Inflammatory macrophage (primary cell): ENCODE data around the gene MDFI.

Experiments used
- DNase-seq, 2 donors: peaks; one replicate each; pipeline ENCODE4 v3.0.0-alpha.2; 2020 to 2022

The MDFI gene

GRCh38 chr6:41673704-41674000 lies 35.4 kb downstream of the MDFI start:
- DNase-seq, result no peak

- DNase-seq, result no peak
Measured at GRCh38 chr6:41674231-41675000, 36.1 kb downstream of the MDFI start.

- DNase-seq, result no peak
Measured at GRCh38 chr6:41675176-41675775, 37.0 kb downstream of the MDFI start.

- no peak for DNase-seq
Measured at GRCh38 chr6:41675992-41676391, 37.7 kb downstream of the MDFI start.

- peak; percentile 55 to 56 for DNase-seq
Measured at GRCh38 chr6:41676431-41676830, 38.2 kb downstream of the MDFI start.

GRCh38 chr6:41677124-41677921 lies 39.1 kb downstream of the MDFI start:
- no peak for DNase-seq

GRCh38 chr6:41678511-41679084 lies 40.3 kb downstream of the MDFI start:
- DNase-seq, result no peak

- DNase-seq, result no peak
Measured at GRCh38 chr6:41679696-41680095, 41.4 kb downstream of the MDFI start.

GRCh38 chr6:41680182-41680965 lies 42.1 kb downstream of the MDFI start:
- no peak for DNase-seq

GRCh38 chr6:41682056-41682477 lies 43.8 kb downstream of the MDFI start:
- peak; percentile 63 to 70 for DNase-seq

GRCh38 chr6:41682497-41683272 lies 44.4 kb downstream of the MDFI start:
- DNase-seq, result no peak

- DNase-seq, result no peak
Measured at GRCh38 chr6:41683273-41683522, 44.9 kb downstream of the MDFI start.

- peak; percentile 42 to 67 for DNase-seq
Measured at GRCh38 chr6:41683523-41684310, 45.4 kb downstream of the MDFI start.

- no peak for DNase-seq
Measured at GRCh38 chr6:41684311-41685180, 46.3 kb downstream of the MDFI start.

GRCh38 chr6:41685641-41686380 lies 47.5 kb downstream of the MDFI start:
- DNase-seq, result no peak

- no peak for DNase-seq
Measured at GRCh38 chr6:41687501-41688175, 49.4 kb downstream of the MDFI start.

GRCh38 chr6:41688256-41688965 lies 50.1 kb downstream of the MDFI start:
- DNase-seq, result no peak
